GM23338 (cell line): ENCODE results near the gene BEST4.

Experiments used
- EZH2phosphoT487 ChIP-seq: fragments of 200-600 bp; sonication (generic); IDR thresholded peaks from one replicate; pipeline ENCODE4 v1.8.1; 2018; ENCODE audit warnings: antibody characterized with exemption; ENCODE audit not compliant: unreplicated experiment
- TF ChIP-seq, protein P1 (sequence below), 2 experiments: fragments of 200-600 bp in 1 of 2; sonication (generic) in 1 of 2; conservative IDR thresholded peaks; 2 replicates each; pipeline versions ENCODE4 v1.5.1 to v1.6.1; 2016 to 2017; ENCODE audit warnings: antibody characterized with exemption in 2 of 2, low read depth in 2 of 2, mild to moderate bottlenecking in 2 of 2, moderate library complexity in 1 of 2
- TF ChIP-seq, protein P2 (sequence below): IDR thresholded peaks from 2 replicates; pipeline ENCODE4 v1.6.1; 2016; ENCODE audit warnings: antibody characterized with exemption

DNA sequence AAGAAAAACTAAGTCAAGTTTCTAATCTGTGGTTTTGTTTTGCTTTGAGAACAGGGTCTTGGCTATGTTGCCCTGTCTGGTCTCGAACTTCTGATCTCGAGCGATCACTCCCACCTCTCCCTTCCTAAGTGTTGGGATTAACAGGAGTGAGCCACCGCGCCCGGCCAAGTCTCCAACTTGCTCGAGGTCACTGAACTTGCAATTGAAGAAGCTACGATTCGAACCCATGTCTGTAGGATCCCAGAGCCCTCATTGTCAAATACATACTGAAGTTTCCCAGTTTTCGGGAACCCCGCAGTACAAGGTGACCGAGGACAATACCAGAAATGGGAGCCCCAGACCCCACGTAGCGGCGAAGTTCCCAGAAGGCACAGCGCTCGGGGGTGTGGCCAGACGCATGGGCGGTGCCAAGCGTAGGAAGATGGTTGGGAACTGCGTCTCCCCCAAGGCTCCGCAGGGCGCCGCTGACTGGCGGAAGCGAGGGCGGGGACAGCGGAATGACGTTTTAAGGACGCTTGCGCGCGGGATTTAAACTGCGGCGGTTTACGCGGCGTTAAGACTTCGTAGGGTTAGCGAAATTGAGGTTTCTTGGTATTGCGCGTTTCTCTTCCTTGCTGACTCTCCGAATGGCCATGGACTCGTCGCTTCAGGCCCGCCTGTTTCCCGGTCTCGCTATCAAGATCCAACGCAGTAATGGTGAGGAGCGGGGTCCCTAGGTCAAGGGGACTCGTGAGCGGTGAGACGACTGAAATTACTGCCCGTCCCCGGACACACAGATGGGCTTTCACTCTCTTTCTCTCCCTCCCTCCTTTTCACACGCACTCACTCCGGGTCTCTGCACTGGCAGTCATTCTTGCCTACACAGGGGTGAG, 48.4 kb downstream of the BEST4 start, which contains the start of gene KIF2C:
- TF ChIP-seq, protein P1, sequence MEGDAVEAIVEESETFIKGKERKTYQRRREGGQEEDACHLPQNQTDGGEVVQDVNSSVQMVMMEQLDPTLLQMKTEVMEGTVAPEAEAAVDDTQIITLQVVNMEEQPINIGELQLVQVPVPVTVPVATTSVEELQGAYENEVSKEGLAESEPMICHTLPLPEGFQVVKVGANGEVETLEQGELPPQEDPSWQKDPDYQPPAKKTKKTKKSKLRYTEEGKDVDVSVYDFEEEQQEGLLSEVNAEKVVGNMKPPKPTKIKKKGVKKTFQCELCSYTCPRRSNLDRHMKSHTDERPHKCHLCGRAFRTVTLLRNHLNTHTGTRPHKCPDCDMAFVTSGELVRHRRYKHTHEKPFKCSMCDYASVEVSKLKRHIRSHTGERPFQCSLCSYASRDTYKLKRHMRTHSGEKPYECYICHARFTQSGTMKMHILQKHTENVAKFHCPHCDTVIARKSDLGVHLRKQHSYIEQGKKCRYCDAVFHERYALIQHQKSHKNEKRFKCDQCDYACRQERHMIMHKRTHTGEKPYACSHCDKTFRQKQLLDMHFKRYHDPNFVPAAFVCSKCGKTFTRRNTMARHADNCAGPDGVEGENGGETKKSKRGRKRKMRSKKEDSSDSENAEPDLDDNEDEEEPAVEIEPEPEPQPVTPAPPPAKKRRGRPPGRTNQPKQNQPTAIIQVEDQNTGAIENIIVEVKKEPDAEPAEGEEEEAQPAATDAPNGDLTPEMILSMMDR (conservative IDR thresholded peaks at IDR 0.05; ENCODE audit: low read depth in 2 of 2) = no peak
- no peak for TF ChIP-seq EZH2phosphoT487
- TF ChIP-seq, protein P2, sequence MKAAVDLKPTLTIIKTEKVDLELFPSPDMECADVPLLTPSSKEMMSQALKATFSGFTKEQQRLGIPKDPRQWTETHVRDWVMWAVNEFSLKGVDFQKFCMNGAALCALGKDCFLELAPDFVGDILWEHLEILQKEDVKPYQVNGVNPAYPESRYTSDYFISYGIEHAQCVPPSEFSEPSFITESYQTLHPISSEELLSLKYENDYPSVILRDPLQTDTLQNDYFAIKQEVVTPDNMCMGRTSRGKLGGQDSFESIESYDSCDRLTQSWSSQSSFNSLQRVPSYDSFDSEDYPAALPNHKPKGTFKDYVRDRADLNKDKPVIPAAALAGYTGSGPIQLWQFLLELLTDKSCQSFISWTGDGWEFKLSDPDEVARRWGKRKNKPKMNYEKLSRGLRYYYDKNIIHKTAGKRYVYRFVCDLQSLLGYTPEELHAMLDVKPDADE = peak; percentile 69
